Umbilical cord (tissue), 2 donors: ENCODE measurements around the gene ANKMY1. TPM values are rescaled to one million over a fixed set of nuclear protein-coding genes. Genes with fewer than 3 reads are reported as not detected.

Experiments
- DNase-seq: peaks from one replicate; pipeline ENCODE4 v3.0.0-alpha.2; 2015; ENCODE audit warnings: low spot score
- total RNA-seq: library from RNA; depleted of rRNA; stranded (reverse); fragments of >200 nt; gene quantifications from one replicate; pipeline ENCODE4 v1.2.3, GENCODE V29; 2014; ENCODE audit warnings: low replicate concordance; ENCODE audit not compliant: insufficient read depth

ANKMY1 gene
- total RNA-seq, 1 donor from 2014 or later: 14.2 TPM

- peak; percentile 53 for DNase-seq
Observed at GRCh38 chr2:240449764-240450531, 107.8 kb downstream of the ANKMY1 start.

GRCh38 chr2:240448387-240449274 lies 109.2 kb downstream of the ANKMY1 start:
- DNase-seq: no peak

GRCh38 chr2:240447934-240448333 lies 109.9 kb downstream of the ANKMY1 start:
- no peak for DNase-seq

- no peak for DNase-seq
Observed at GRCh38 chr2:240447331-240447730, 110.5 kb downstream of the ANKMY1 start.

- DNase-seq: no peak
Observed at GRCh38 chr2:240446664-240447175, 111.1 kb downstream of the ANKMY1 start.

- no peak for DNase-seq
Observed at GRCh38 chr2:240445961-240446663, 111.7 kb downstream of the ANKMY1 start.

- DNase-seq: no peak
Observed at GRCh38 chr2:240444464-240444863, 113.3 kb downstream of the ANKMY1 start.

- no peak for DNase-seq
Observed at GRCh38 chr2:240443891-240444301, 113.9 kb downstream of the ANKMY1 start.

- no peak for DNase-seq
Observed at GRCh38 chr2:240442891-240443715, 114.7 kb downstream of the ANKMY1 start.

- no peak for DNase-seq
Observed at GRCh38 chr2:240441993-240442411, 115.8 kb downstream of the ANKMY1 start.

- DNase-seq: no peak
Observed at GRCh38 chr2:240441326-240441992, 116.3 kb downstream of the ANKMY1 start.

GRCh38 chr2:240440704-240441320 lies 117.0 kb downstream of the ANKMY1 start:
- no peak for DNase-seq

- no peak for DNase-seq
Observed at GRCh38 chr2:240440251-240440650, 117.5 kb downstream of the ANKMY1 start.

- DNase-seq: no peak
Observed at GRCh38 chr2:240439698-240440151, 118.1 kb downstream of the ANKMY1 start.

- DNase-seq: no peak
Observed at GRCh38 chr2:240438810-240439697, 118.7 kb downstream of the ANKMY1 start.

- DNase-seq: peak; percentile 74
Observed at GRCh38 chr2:240437861-240438809, 119.7 kb downstream of the ANKMY1 start.

GRCh38 chr2:240437551-240437860 lies 120.3 kb downstream of the ANKMY1 start:
- DNase-seq: no peak
